GM12873 (cell line): ENCODE results near the gene BPIFA2.

Source experiments
- CTCF ChIP-seq: IDR thresholded peaks from 2 replicates; pipeline ENCODE4 v1.5.1; 2012; ENCODE audit warnings: low read depth, mild to moderate bottlenecking, moderate library complexity, low read length, control low read depth; ENCODE audit not compliant: insufficient read depth; ENCODE audit errors: missing control alignments

BPIFA2 gene

GRCh38 chr20:33145521-33145920 lies 22.4 kb upstream of the BPIFA2 start:
- TF ChIP-seq CTCF, result no peak

GRCh38 chr20:33147299-33147698 lies 20.7 kb upstream of the BPIFA2 start:
- TF ChIP-seq CTCF, result no peak

- no peak for TF ChIP-seq CTCF
Measured at GRCh38 chr20:33148040-33148439, 19.9 kb upstream of the BPIFA2 start.

- no peak for TF ChIP-seq CTCF
Measured at GRCh38 chr20:33154252-33154651, 13.7 kb upstream of the BPIFA2 start.

DNA sequence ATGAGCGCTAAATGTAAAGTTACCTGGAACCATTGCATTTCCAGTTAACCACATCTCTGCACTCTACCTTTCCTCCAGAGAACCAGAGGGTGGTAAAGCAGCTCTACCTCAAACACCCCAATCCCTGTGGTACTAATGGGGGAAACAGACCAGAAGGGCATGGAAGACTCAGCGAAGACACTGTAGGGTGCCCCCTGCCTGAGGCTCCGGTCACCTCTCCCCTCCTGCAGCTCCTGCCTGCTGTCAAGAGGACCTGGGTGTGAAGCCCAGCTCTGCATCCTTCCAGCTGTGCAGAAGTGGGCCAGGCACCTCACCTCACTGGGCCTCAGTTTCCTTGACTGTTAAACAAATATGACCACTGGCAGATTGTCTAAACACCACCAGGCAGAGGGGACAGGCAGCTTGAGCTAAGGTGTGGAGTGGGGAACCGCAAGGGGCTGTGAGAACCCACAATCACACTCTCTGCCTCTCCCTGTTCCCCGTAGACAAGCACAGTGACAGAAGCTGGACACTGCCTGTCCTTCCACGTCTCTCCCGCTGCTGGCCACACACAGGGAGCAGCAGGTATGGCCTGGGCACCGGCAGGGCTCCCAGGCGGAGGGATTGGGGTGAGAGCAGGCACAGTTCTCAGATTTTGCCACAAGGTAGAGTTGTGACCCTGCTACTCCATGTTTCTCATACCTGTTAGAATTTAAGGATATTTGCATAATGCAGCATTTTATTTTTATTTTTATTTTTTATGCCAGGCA lies 9.1 kb upstream of the BPIFA2 start:
- TF ChIP-seq CTCF, result no peak

- no peak for TF ChIP-seq CTCF
Measured at GRCh38 chr20:33159713-33160112, 8.2 kb upstream of the BPIFA2 start.

GRCh38 chr20:33160681-33161080 lies 7.3 kb upstream of the BPIFA2 start:
- no peak for TF ChIP-seq CTCF
